Tibial artery (tissue), 4 donors: ENCODE measurements around the gene HSPA1A.
A peak's percentile ranks its signal among the peaks of the same experiment; 100 is the strongest.
"Not testable (repeated sequence)": the region's sequence is repeated elsewhere in the genome, so short reads cannot be mapped to it uniquely, and the experiment has no call there.

Experiments
- DNase-seq, 2 donors: peaks; one replicate each; pipeline ENCODE4 v3.0.0-alpha.2; 2019
- H3K27ac ChIP-seq, 2 donors: fragments of 200-600 bp; sonication (generic) in 1 of 2; 1 replicate in 1 of 2; 2 replicates in 1 of 2; pipeline ENCODE4 v1.5.1; 2018 to 2019; ENCODE audit warnings: mild to moderate bottlenecking in 1 of 2
- H3K27me3 ChIP-seq, 2 donors: fragments of 200-600 bp; sonication (generic) in 1 of 2; one replicate each; pipeline versions ENCODE4 v1.5.1 to v1.6.0; 2016 to 2019
- H3K36me3 ChIP-seq, 3 donors: fragments of 200-600 bp; sonication (generic) in 2 of 3; one replicate each; pipeline ENCODE4 v1.5.1; 2016 to 2019; ENCODE audit warnings: mild to moderate bottlenecking in 2 of 3
- H3K4me1 ChIP-seq, 4 donors: fragments of 200-600 bp; sonication (generic) in 2 of 4; 1 replicate in 3 of 4; 2 replicates in 1 of 4; pipeline ENCODE4 v1.5.1; 2016 to 2019
- H3K4me3 ChIP-seq, 2 donors: fragments of 200-600 bp; sonication (generic) in 1 of 2; 1 replicate in 1 of 2; 2 replicates in 1 of 2; pipeline ENCODE4 v1.5.1; 2018 to 2019; ENCODE audit warnings: mild to moderate bottlenecking in 2 of 2
- H3K9me3 ChIP-seq, 3 donors: fragments of 200-600 bp; sonication (generic) in 1 of 3; one replicate each; pipeline ENCODE4 v1.5.1; 2016 to 2019
- CTCF ChIP-seq, 2 experiments: fragments of 200-600 bp in 1 of 2; fragments of 450-650 bp in 1 of 2; IDR thresholded peaks; one replicate each; pipeline ENCODE4 v1.5.1; 2017 to 2019; ENCODE audit warnings: antibody characterized with exemption in 2 of 2, mild to moderate bottlenecking in 1 of 2, moderate library complexity in 1 of 2
- intact Hi-C: fragments of 100-400 bp; cut with DNase I; formaldehyde crosslinking; loops from one replicate; pipeline ENCODE4 v1.15.0; 2023; ENCODE audit warnings: low total_unique reads

Gene HSPA1A

GRCh38 chr6:31796993-31797385 is 18.4 kb upstream of the HSPA1A start:
- intact Hi-C loops, result no loop called here
- H3K36me3 ChIP-seq, result peaks cover 0 to 32% (median 3%) of the 10 kb centered on the region in 3 donors
- H3K27ac ChIP-seq, result peak overlapping the region in 1 of 2 donors; percentile 89
- no peaks in the 10 kb centered on the region for H3K9me3 ChIP-seq
- peaks cover 4 to 39% (median 23%) of the 10 kb centered on the region in 4 donors for H3K4me1 ChIP-seq
- no peak for DNase-seq
- no peak overlapping the region for H3K4me3 ChIP-seq
- no peaks in the 10 kb centered on the region for H3K27me3 ChIP-seq
- no peak for TF ChIP-seq CTCF (IDR thresholded peaks at IDR 0.05)

GRCh38 chr6:31797588-31797987 is 17.8 kb upstream of the HSPA1A start:
- Histone ChIP-seq H3K27me3 (no peaks in the 10 kb centered on the region), H3K4me3 (no peak overlapping the region), H3K9me3 (no peaks in the 10 kb centered on the region), H3K4me1 (peaks cover 4 to 39% (median 23%) of the 10 kb centered on the region in 4 donors), H3K36me3 (peaks cover 0 to 32% (median 0%) of the 10 kb centered on the region in 3 donors), H3K27ac (peak overlapping the region in 1 of 2 donors; percentile 10)
- no peak for DNase-seq
- no peak for TF ChIP-seq CTCF (IDR thresholded peaks at IDR 0.05)
- intact Hi-C loops, result no loop called here

GRCh38 chr6:31799781-31800180 is 15.6 kb upstream of the HSPA1A start:
- peak in 1 of 2 donors; percentile 80 for DNase-seq
- H3K27me3 ChIP-seq, result no peaks in the 10 kb centered on the region
- peaks cover 4 to 25% (median 15%) of the 10 kb centered on the region in 4 donors for H3K4me1 ChIP-seq
- no peak overlapping the region for H3K4me3 ChIP-seq
- no peak for TF ChIP-seq CTCF (IDR thresholded peaks at IDR 0.05)
- peaks cover 0 to 34% (median 0%) of the 10 kb centered on the region in 3 donors for H3K36me3 ChIP-seq
- intact Hi-C loops, result no loop called here
- no peaks in the 10 kb centered on the region for H3K9me3 ChIP-seq
- peak overlapping the region; percentile 70 for H3K27ac ChIP-seq

GRCh38 chr6:31801031-31801927 is 14.1 kb upstream of the HSPA1A start:
- not testable (repeated sequence) for DNase-seq
- peaks cover 0 to 34% (median 0%) of the 10 kb centered on the region in 3 donors for H3K36me3 ChIP-seq

GRCh38 chr6:31805939-31806469 is 9.3 kb upstream of the HSPA1A start:
- H3K27ac ChIP-seq, result peak overlapping the region; percentile 87 to 88
- intact Hi-C loops, result no loop called here
- H3K36me3 ChIP-seq, result peaks cover 0 to 24% (median 0%) of the 10 kb centered on the region in 3 donors
- no peak for DNase-seq
- peaks cover 0 to 17% (median 11%) of the 10 kb centered on the region in 4 donors for H3K4me1 ChIP-seq
- H3K27me3 ChIP-seq, result no peaks in the 10 kb centered on the region
- H3K4me3 ChIP-seq, result peak overlapping the region; percentile 54 to 59
- no peaks in the 10 kb centered on the region for H3K9me3 ChIP-seq
- TF ChIP-seq CTCF (IDR thresholded peaks at IDR 0.05), result no peak

More at GRCh38 chr6:31801031-31801927, 14.1 kb upstream of the HSPA1A start:
- H3K4me3 ChIP-seq, H3K9me3 ChIP-seq, H3K27me3 ChIP-seq, intact Hi-C loops: not testable (repeated sequence)
- Histone ChIP-seq H3K27ac (peak overlapping the region in 1 of 2 donors; percentile 30), H3K4me1 (peaks cover under 1 to 30% (median 14%) of the 10 kb centered on the region in 4 donors)
